HG03045 (cell line): ENCODE results near the gene FLVCR2.
A peak's percentile ranks its signal among the peaks of the same experiment; 100 is the strongest.

Source experiments
- ATAC-seq: cut with Tn5 transposase; IDR thresholded peaks from one replicate; pipeline ENCODE4 v1.9.1; 2021; ENCODE audit warnings: mild to moderate bottlenecking, moderate library complexity; ENCODE audit not compliant: unreplicated experiment

The FLVCR2 gene

GRCh38 chr14:75553761-75554364 lies 24.6 kb upstream of the FLVCR2 start:
- ATAC-seq, result no peak

- ATAC-seq, result no peak
Observed at GRCh38 chr14:75554482-75554881, 23.9 kb upstream of the FLVCR2 start.

GRCh38 chr14:75558440-75558839 lies 20.0 kb upstream of the FLVCR2 start:
- no peak for ATAC-seq

GRCh38 chr14:75559045-75559444 lies 19.4 kb upstream of the FLVCR2 start:
- no peak for ATAC-seq

- ATAC-seq, result no peak
Observed at GRCh38 chr14:75559451-75560222, 18.8 kb upstream of the FLVCR2 start.

- ATAC-seq, result no peak
Observed at GRCh38 chr14:75561013-75561432, 17.4 kb upstream of the FLVCR2 start.

- ATAC-seq, result no peak
Observed at GRCh38 chr14:75562089-75562488, 16.3 kb upstream of the FLVCR2 start.

- ATAC-seq, result no peak
Observed at GRCh38 chr14:75562489-75562888, 15.9 kb upstream of the FLVCR2 start.

GRCh38 chr14:75563931-75564330 lies 14.5 kb upstream of the FLVCR2 start:
- no peak for ATAC-seq

- no peak for ATAC-seq
Observed at GRCh38 chr14:75565056-75565455, 13.4 kb upstream of the FLVCR2 start.

- ATAC-seq, result no peak
Observed at GRCh38 chr14:75566321-75566720, 12.1 kb upstream of the FLVCR2 start.

- no peak for ATAC-seq
Observed at GRCh38 chr14:75566752-75567151, 11.7 kb upstream of the FLVCR2 start.

- ATAC-seq, result no peak
Observed at GRCh38 chr14:75568140-75568539, 10.3 kb upstream of the FLVCR2 start.

GRCh38 chr14:75568791-75569190 lies 9.6 kb upstream of the FLVCR2 start:
- no peak for ATAC-seq

GRCh38 chr14:75570797-75571196 lies 7.6 kb upstream of the FLVCR2 start:
- no peak for ATAC-seq

GRCh38 chr14:75572104-75572503 lies 6.3 kb upstream of the FLVCR2 start:
- ATAC-seq, result no peak

- no peak for ATAC-seq
Observed at GRCh38 chr14:75577090-75577489, 1.3 kb upstream of the FLVCR2 start.

- peak; percentile 73 for ATAC-seq
Observed at GRCh38 chr14:75577729-75578101, 705 bp upstream of the FLVCR2 start.

GRCh38 chr14:75578786-75579337 lies 442 bp downstream of the FLVCR2 start:
- no peak for ATAC-seq

- no peak for ATAC-seq
Observed at GRCh38 chr14:75579338-75579864, 981 bp downstream of the FLVCR2 start.

GRCh38 chr14:75579882-75580281 lies 1.5 kb downstream of the FLVCR2 start:
- ATAC-seq, result no peak

GRCh38 chr14:75587388-75587787 lies 9.0 kb downstream of the FLVCR2 start:
- ATAC-seq, result no peak
